Endodermal cell (in vitro differentiated cells): ENCODE results near the gene SLC9A7. TPM values are rescaled to one million over a fixed set of nuclear protein-coding genes. Genes with fewer than 3 reads are reported as not detected.

Experiments used
- DNase-seq: peaks from one replicate; pipeline ENCODE4 v3.0.0-alpha.2; 2017
- H3K27ac ChIP-seq: 2 replicates; pipeline ENCODE4 v1.5.1; 2013; ENCODE audit warnings: mild to moderate bottlenecking, low read depth, low read length, moderate library complexity
- H3K27me3 ChIP-seq: 2 replicates; pipeline ENCODE4 v1.6.1; 2013; ENCODE audit warnings: mild to moderate bottlenecking, low read length, moderate library complexity; ENCODE audit not compliant: insufficient read depth, control insufficient read depth, poor library complexity, severe bottlenecking
- H3K36me3 ChIP-seq: 2 replicates; pipeline ENCODE4 v1.7.0; 2013; ENCODE audit warnings: mild to moderate bottlenecking, low read length, moderate library complexity; ENCODE audit not compliant: control insufficient read depth, insufficient read depth
- H3K4me1 ChIP-seq: one replicate; pipeline ENCODE4 v1.7.0; 2013; ENCODE audit warnings: low read length; ENCODE audit not compliant: control insufficient read depth, insufficient read depth
- H3K4me3 ChIP-seq: 2 replicates; pipeline ENCODE4 v1.5.1; 2013; ENCODE audit warnings: mild to moderate bottlenecking, low read length, moderate library complexity
- H3K9ac ChIP-seq: 2 replicates; pipeline ENCODE4 v1.6.1; 2013; ENCODE audit warnings: mild to moderate bottlenecking, low read length, moderate library complexity; ENCODE audit not compliant: poor library complexity, severe bottlenecking; ENCODE audit errors: extremely low read depth
- H3K9me3 ChIP-seq: 2 replicates; pipeline ENCODE4 v1.6.1; 2013; ENCODE audit warnings: mild to moderate bottlenecking, low read length, moderate library complexity; ENCODE audit not compliant: control insufficient read depth
- H3K27ac Mint-ChIP-seq: 2 replicates; pipeline ENCODE4 v1.8.0; 2020; ENCODE audit warnings: mixed read lengths
- H3K27me3 Mint-ChIP-seq: 2 replicates; pipeline ENCODE4 v1.8.0; 2021; ENCODE audit warnings: mild to moderate bottlenecking, mixed read lengths; ENCODE audit not compliant: insufficient read depth
- H3K36me3 Mint-ChIP-seq: 2 replicates; pipeline ENCODE4 v1.8.0; 2020; ENCODE audit warnings: low read depth, mixed read lengths
- H3K4me1 Mint-ChIP-seq: 2 replicates; pipeline ENCODE4 v1.8.0; 2020; ENCODE audit warnings: mixed read lengths
- H3K4me3 Mint-ChIP-seq: 2 replicates; pipeline ENCODE4 v1.8.0; 2020; ENCODE audit warnings: mild to moderate bottlenecking, moderate library complexity, mixed read lengths
- H3K9me3 Mint-ChIP-seq: 2 replicates; pipeline ENCODE4 v1.8.0; 2020; ENCODE audit warnings: mild to moderate bottlenecking, mixed read lengths
- WGBS, 2 experiments: methylation state at CpG; one replicate each; pipeline versions ENCODE4 v1.1.5 to v1.1.7; 2013; ENCODE audit warnings: missing lambda C conversion rate in 2 of 2, mixed read lengths in 1 of 2; ENCODE audit not compliant: insufficient coverage in 1 of 2, insufficient read length in 1 of 2; 5-methylcytosine and 5-hydroxymethylcytosine counted together
- total RNA-seq, 2 donors: library from RNA; stranded (reverse); fragmentation: NEBNext Ultra II Directional in 1 of 2; extraction: Animal tissue kit (Norgen Biotek cat#: 25700) in 1 of 2; gene quantifications; 2 replicates in 1 of 2; 3 replicates in 1 of 2; pipeline ENCODE4 v1.2.1, GENCODE V29; 2021
- TF ChIP-seq, protein P1 (sequence below): fragments of 200-600 bp; sonication (generic); conservative IDR thresholded peaks from 2 replicates; pipeline ENCODE4 v1.5.0; 2021; ENCODE audit warnings: antibody characterized with exemption, mild to moderate bottlenecking

The SLC9A7 gene
- total RNA-seq, 2 donors from 2014 or later = 23.7 to 25.3 TPM

DNA sequence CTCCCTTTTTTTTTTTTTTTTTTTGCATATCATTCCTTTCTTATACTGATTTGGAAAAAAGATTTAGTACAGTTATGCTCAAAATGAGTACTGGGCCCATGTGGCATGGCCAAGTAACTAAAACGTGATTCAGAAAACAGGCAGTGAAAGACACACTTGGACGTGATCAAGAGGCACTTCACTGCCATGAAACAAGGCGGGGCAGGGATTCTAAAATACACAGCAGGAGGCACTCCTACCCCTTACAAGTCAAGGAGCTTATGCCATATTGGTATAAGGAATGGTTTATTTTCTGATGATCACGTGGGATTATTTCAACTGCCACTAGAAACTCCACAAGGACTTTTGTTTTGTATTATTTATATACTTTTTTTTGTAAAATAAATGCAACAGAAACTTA lies 113.3 kb downstream of the SLC9A7 start:
- no peak overlapping the region for H3K9ac ChIP-seq
- no peaks in the 10 kb centered on the region for H3K9me3 ChIP-seq
- peaks cover 20% of the 10 kb centered on the region for H3K4me1 Mint-ChIP-seq
- peaks cover 25% of the 10 kb centered on the region for H3K36me3 ChIP-seq
- no peaks in the 10 kb centered on the region for H3K27me3 ChIP-seq
- WGBS, 2 experiments = 84 to 95% methylated on average over 3 of the region's 4 CpGs
- no peaks in the 10 kb centered on the region for H3K27me3 Mint-ChIP-seq
- TF ChIP-seq, protein P1, sequence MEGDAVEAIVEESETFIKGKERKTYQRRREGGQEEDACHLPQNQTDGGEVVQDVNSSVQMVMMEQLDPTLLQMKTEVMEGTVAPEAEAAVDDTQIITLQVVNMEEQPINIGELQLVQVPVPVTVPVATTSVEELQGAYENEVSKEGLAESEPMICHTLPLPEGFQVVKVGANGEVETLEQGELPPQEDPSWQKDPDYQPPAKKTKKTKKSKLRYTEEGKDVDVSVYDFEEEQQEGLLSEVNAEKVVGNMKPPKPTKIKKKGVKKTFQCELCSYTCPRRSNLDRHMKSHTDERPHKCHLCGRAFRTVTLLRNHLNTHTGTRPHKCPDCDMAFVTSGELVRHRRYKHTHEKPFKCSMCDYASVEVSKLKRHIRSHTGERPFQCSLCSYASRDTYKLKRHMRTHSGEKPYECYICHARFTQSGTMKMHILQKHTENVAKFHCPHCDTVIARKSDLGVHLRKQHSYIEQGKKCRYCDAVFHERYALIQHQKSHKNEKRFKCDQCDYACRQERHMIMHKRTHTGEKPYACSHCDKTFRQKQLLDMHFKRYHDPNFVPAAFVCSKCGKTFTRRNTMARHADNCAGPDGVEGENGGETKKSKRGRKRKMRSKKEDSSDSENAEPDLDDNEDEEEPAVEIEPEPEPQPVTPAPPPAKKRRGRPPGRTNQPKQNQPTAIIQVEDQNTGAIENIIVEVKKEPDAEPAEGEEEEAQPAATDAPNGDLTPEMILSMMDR = no peak
- no peak for DNase-seq
- no peak overlapping the region for H3K4me3 ChIP-seq
- H3K27ac ChIP-seq = no peak overlapping the region
- no peak overlapping the region for H3K4me3 Mint-ChIP-seq
- no peak overlapping the region for H3K27ac Mint-ChIP-seq
- H3K36me3 Mint-ChIP-seq = peaks cover 25% of the 10 kb centered on the region
- peaks cover 72% of the 10 kb centered on the region for H3K9me3 Mint-ChIP-seq
- H3K4me1 ChIP-seq = no peaks in the 10 kb centered on the region

DNA sequence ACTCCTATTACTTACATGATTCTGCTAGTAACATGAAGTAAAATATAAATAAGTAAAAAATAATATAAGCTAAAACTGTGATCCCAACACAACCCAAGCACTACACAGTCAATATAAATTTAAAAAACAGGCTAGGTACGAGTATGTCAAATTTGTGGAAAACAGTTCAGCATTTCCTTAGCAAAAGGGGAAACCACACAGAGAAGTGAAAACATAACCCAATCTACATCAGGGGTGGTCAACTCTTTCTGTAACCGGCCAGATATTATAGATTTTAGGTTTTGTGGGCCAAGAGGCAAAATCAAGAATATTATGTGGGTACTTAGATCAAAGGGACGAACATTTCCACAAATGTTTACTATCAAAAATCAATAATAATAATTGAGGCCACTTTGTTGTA lies 115.3 kb downstream of the SLC9A7 start:
- Mint-ChIP-seq H3K27me3 (no peaks in the 10 kb centered on the region), H3K4me1 (peaks cover 2% of the 10 kb centered on the region), H3K27ac (no peak overlapping the region), H3K9me3 (peaks cover 67% of the 10 kb centered on the region), H3K36me3 (peaks cover 29% of the 10 kb centered on the region), H3K4me3 (no peak overlapping the region)
- no peak for DNase-seq
- H3K36me3 ChIP-seq = peaks cover 27% of the 10 kb centered on the region
- TF ChIP-seq, protein P1 = no peak
- H3K4me1 ChIP-seq = no peaks in the 10 kb centered on the region
- H3K9me3 ChIP-seq = no peaks in the 10 kb centered on the region
- H3K27me3 ChIP-seq = no peaks in the 10 kb centered on the region
- no peak overlapping the region for H3K9ac ChIP-seq
- no peak overlapping the region for H3K4me3 ChIP-seq
- 100% methylated on average over 1 of the region's 3 CpGs; no CpG with 5 or more reads in 1 of the 2 experiments for WGBS, 2 experiments
- H3K27ac ChIP-seq = no peak overlapping the region

DNA sequence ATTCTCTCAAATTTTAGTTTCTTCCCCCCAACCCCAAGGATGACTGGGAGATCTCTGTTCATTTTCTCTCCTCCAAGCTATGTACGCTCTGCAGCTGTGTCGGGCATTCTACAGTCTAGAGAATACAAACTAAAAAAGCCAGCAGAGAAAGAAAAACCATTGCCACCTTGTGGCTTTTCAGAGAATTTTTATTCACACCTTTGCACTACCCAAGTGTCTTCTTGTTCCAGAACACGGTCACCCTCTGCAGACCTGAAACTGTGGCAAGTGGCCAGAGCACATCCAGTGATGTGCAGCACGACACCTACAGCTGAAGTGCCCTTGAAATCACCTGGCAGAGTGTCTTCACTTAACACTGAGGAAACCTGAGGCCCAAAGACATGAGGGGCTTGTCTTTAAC lies 116.8 kb downstream of the SLC9A7 start:
- Mint-ChIP-seq H3K4me3 (no peak overlapping the region), H3K27ac (no peak overlapping the region), H3K9me3 (peaks cover 57% of the 10 kb centered on the region), H3K4me1 (no peaks in the 10 kb centered on the region), H3K27me3 (no peaks in the 10 kb centered on the region), H3K36me3 (peaks cover 27% of the 10 kb centered on the region)
- TF ChIP-seq, protein P1 = peak; percentile 64
- peaks cover 18% of the 10 kb centered on the region for H3K36me3 ChIP-seq
- H3K4me3 ChIP-seq = no peak overlapping the region
- H3K9me3 ChIP-seq = no peaks in the 10 kb centered on the region
- no peak overlapping the region for H3K27ac ChIP-seq
- WGBS, 2 experiments = 91% methylated on average over 4 of the region's 4 CpGs; no CpG with 5 or more reads in 1 of the 2 experiments
- H3K27me3 ChIP-seq = no peaks in the 10 kb centered on the region
- DNase-seq = no peak
- H3K9ac ChIP-seq = no peak overlapping the region
- H3K4me1 ChIP-seq = peaks cover 3% of the 10 kb centered on the region
